HepG2 (cell line): Measurements from ENCODE around the gene DLL1. TPM values are rescaled to one million over a fixed set of nuclear protein-coding genes. Genes with fewer than 3 reads are reported as not detected.

Source experiments
- ATAC-seq: fragments of 200-7000 bp; cut with Tn5 transposase; 3 replicates; pipeline ENCODE4 v1.9.1; 2020; ENCODE audit warnings: mild to moderate bottlenecking, moderate library complexity
- BruUV-seq: library from RNA; stranded (reverse); fragments of 400-500 nt; replicated peaks from 2 replicates; lab custom pipeline; 2021; lab: Mats Ljungman, UMichigan
- CTCF ChIA-PET: fragments of 300-600 bp; formaldehyde crosslinking; extraction: SDS; loops from one replicate; lab custom pipeline; 2021; ENCODE audit warnings: low total read pairs, inconsistent platforms, low intra/inter-chr PET ratio; lab: Yijun Ruan, JAX
- POLR2A ChIA-PET: fragments of 350-600 bp; sonication (Branson Sonifier 250); formaldehyde crosslinking; loops from one replicate; lab custom pipeline; 2020; ENCODE audit warnings: antibody characterized with exemption, inconsistent platforms; lab: Yijun Ruan, JAX
- DNase-seq: peaks from one replicate; pipeline ENCODE4 v3.0.0-alpha.2; 2015; ENCODE audit warnings: low spot score
- FAIRE-seq: peaks from 3 replicates; lab custom pipeline; 2011; peaks lifted over from hg19 to GRCh38; lab: Jason Lieb, UNC
- H2AFZ ChIP-seq: one replicate; pipeline ENCODE4 v1.6.1; 2011; ENCODE audit warnings: low read length, inconsistent platforms
- H3K27ac ChIP-seq: fragments of 300-600 bp; 3 replicates; pipeline ENCODE4 v1.8.0; 2011; ENCODE audit warnings: mixed run types, mild to moderate bottlenecking, mixed read lengths, low read length, inconsistent platforms; ENCODE audit not compliant: insufficient read depth; ENCODE audit errors: extremely low read length
- H3K27me3 ChIP-seq, 2 experiments: fragments of 200-600 bp in 1 of 2; 2 replicates in 1 of 2; 3 replicates in 1 of 2; pipeline versions ENCODE4 v1.6.0 to v1.8.0; 2011; ENCODE audit warnings: low read length in 2 of 2, mild to moderate bottlenecking in 2 of 2, moderate library complexity in 2 of 2, inconsistent platforms in 1 of 2; ENCODE audit not compliant: insufficient read depth in 2 of 2, control insufficient read depth in 1 of 2
- H3K36me3 ChIP-seq, 2 experiments: fragments of 200-600 bp in 1 of 2; replicated peaks in 1 of 2; 2 replicates in 1 of 2; 3 replicates in 1 of 2; pipeline versions ENCODE4 v1.5.1 to v1.8.0; 2011; ENCODE audit warnings: low read length in 2 of 2, inconsistent platforms in 1 of 2; ENCODE audit not compliant: insufficient read depth in 2 of 2, control insufficient read depth in 1 of 2
- H3K4me1 ChIP-seq: 2 replicates; pipeline ENCODE4 v1.5.1; 2012; ENCODE audit warnings: low read length, inconsistent platforms; ENCODE audit not compliant: insufficient read depth
- H3K4me2 ChIP-seq: 2 replicates; pipeline ENCODE4 v1.6.0; 2011; ENCODE audit warnings: low read depth, low read length, inconsistent platforms
- H3K4me3 ChIP-seq, 3 experiments: fragments of 200-600 bp in 1 of 3; sonication (generic), shearing (Covaris generic) in 1 of 3; replicated peaks in 1 of 3; 2 replicates each; pipeline ENCODE4 v1.5.1; 2011 to 2016; ENCODE audit warnings: low read length in 3 of 3, inconsistent platforms in 2 of 3, low read depth in 2 of 3, mild to moderate bottlenecking in 2 of 3, control low read depth in 1 of 3, mixed read lengths in 1 of 3; ENCODE audit not compliant: insufficient read depth in 1 of 3
- H3K79me2 ChIP-seq: one replicate; pipeline ENCODE4 v1.6.1; 2011; ENCODE audit warnings: low read length, inconsistent platforms; ENCODE audit not compliant: insufficient read depth
- H3K9ac ChIP-seq: 2 replicates; pipeline ENCODE4 v1.6.0; 2011; ENCODE audit warnings: mild to moderate bottlenecking, low read depth, low read length, inconsistent platforms; ENCODE audit not compliant: insufficient read depth
- H3K9me3 ChIP-seq: 2 replicates; pipeline ENCODE4 v1.5.1; 2012; ENCODE audit warnings: mild to moderate bottlenecking, low read length
- H4K20me1 ChIP-seq: 2 replicates; pipeline ENCODE4 v1.6.0; 2011; ENCODE audit warnings: inconsistent platforms, mild to moderate bottlenecking, low read length, moderate library complexity; ENCODE audit not compliant: insufficient read depth
- ZNF101 ChIP-seq: sonication (generic); formaldehyde crosslinking; IDR thresholded peaks from 2 replicates; pipeline ENCODE4 v1.4.0; 2020; ENCODE audit warnings: mild to moderate bottlenecking, low read depth, missing genetic modification reagents, borderline replicate concordance
- ZNF800 ChIP-seq: sonication (generic); formaldehyde crosslinking; IDR thresholded peaks from 2 replicates; pipeline ENCODE4 v1.4.0; 2020; ENCODE audit warnings: missing genetic modification reagents
- WGBS: methylation state at CpG from one replicate; pipeline ENCODE4 v1.1.6; 2017; ENCODE audit warnings: low lambda C conversion rate; 5-methylcytosine and 5-hydroxymethylcytosine counted together
- in situ Hi-C: cut with HindIII; loops from 2 replicates; pipeline ENCODE4 v1.10.0; 2017; ENCODE audit warnings: low pct_unique_long_range_greater_than_20kb; ENCODE audit not compliant: extremely low pct_ligation_motif_present
- intact Hi-C: fragments of 100-400 bp; cut with micrococcal nuclease; formaldehyde crosslinking; loops from one replicate; pipeline ENCODE4 v1.10.0; 2022; ENCODE audit not compliant: unreplicated experiment
- polyA plus RNA-seq, 8 experiments: library from polyadenylated mRNA; depleted of rRNA in 3 of 8; stranded (reverse) in 7 of 8; unstranded in 1 of 8; fragments of >200 nt; fragmentation: Illumina TruSeq in 4 of 8; extraction: Trizol in 4 of 8; gene quantifications; 2 replicates each; pipeline versions ENCODE4 v1.2.1 to v1.2.3, GENCODE V29; 2011 to 2016; ENCODE audit warnings: low read depth in 4 of 8, missing spikeins in 1 of 8, mixed read lengths in 1 of 8; ENCODE audit not compliant: insufficient read depth in 1 of 8
- total RNA-seq, 5 experiments: library from RNA; depleted of rRNA; stranded (reverse); fragments of >200 nt; fragmentation: Illumina TruSeq; extraction: Trizol; gene quantifications; 2 replicates each; pipeline ENCODE4 v1.2.3, GENCODE V29; 2016; ENCODE audit warnings: low read depth in 1 of 5

Gene DLL1
- total and polyA plus RNA-seq, 2 of the 13 experiments (the other 11 are each of a cell fraction or from before 2014, with no cell fraction given): not detected

GRCh38 chr6:170296746-170297575, 6.1 kb upstream of the DLL1 start:
- in situ Hi-C loops: no loop called here

More at GRCh38 chr6:170296746-170297575, 6.1 kb upstream of the DLL1 start:
- FAIRE-seq: no peak
- Histone ChIP-seq H4K20me1 (peaks cover 4% of the 10 kb centered on the region; the same call in 1 of the 2 replicates), H3K4me3 (no peak overlapping the region; a peak in 1 of 6 replicates), H3K27ac (no peak overlapping the region), H3K9ac (no peak overlapping the region), H3K9me3 (peaks cover 11% of the 10 kb centered on the region; the same call in 1 of the 2 replicates), H3K4me1 (peaks cover 22% of the 10 kb centered on the region), H2AFZ (no peak overlapping the region), H3K79me2 (no peaks in the 10 kb centered on the region), H3K36me3 (no peaks in the 10 kb centered on the region), H3K4me2 (no peak overlapping the region; the same call in 1 of the 2 replicates), H3K27me3 (peaks cover 19 to 62% of the 10 kb centered on the region in 2 experiments)
- POLR2A ChIA-PET: no interaction called here
- no TSS peak for BruUV-seq
- intact Hi-C loops: loop anchor here (1.0 kb wide), 1 partner anchor 67 kb away; no protein-coding TSS in a partner anchor
- CTCF ChIA-PET: no interaction called here
- no peak for DNase-seq
- TF ChIP-seq ZNF101 (CRISPR knock-in tag): no peak
- 0 out of 2 replicates have a peak, but pooled peaks have one; percentile 53 for TF ChIP-seq ZNF800 (CRISPR knock-in tag)
- 51% methylated on average over 55 of the region's 67 CpGs for WGBS
- peak; percentile 34; the same call in 2 of the 3 replicates for ATAC-seq
